KMS-11 (cell line): ENCODE data around the gene LTO1.

ENCODE experiments used
- H2AFZ ChIP-seq: fragments of 200-600 bp; sonication (generic); 2 replicates; pipeline ENCODE4 v1.6.1; 2016; ENCODE audit warnings: antibody characterized with exemption, mixed run types, low read depth
- H3K27ac ChIP-seq: fragments of 200-600 bp; sonication (generic); 2 replicates; pipeline ENCODE4 v1.6.1; 2016; ENCODE audit warnings: mild to moderate bottlenecking, mixed run types
- H3K27me3 ChIP-seq: fragments of 200-600 bp; sonication (generic); 2 replicates; pipeline ENCODE4 v1.6.1; 2017; ENCODE audit warnings: mild to moderate bottlenecking, low read depth, mixed run types, moderate library complexity; ENCODE audit not compliant: insufficient read depth
- H3K36me3 ChIP-seq: fragments of 200-600 bp; sonication (generic); 2 replicates; pipeline ENCODE4 v1.6.1; 2017; ENCODE audit warnings: mild to moderate bottlenecking, mixed run types; ENCODE audit not compliant: insufficient read depth
- H3K4me1 ChIP-seq: fragments of 200-600 bp; sonication (generic); 2 replicates; pipeline ENCODE4 v1.6.1; 2016; ENCODE audit warnings: mild to moderate bottlenecking, low read depth, mixed run types; ENCODE audit not compliant: poor library complexity, severe bottlenecking
- H3K4me2 ChIP-seq: fragments of 200-600 bp; sonication (generic); 2 replicates; pipeline ENCODE4 v1.7.0; 2016; ENCODE audit warnings: mild to moderate bottlenecking, mixed run types
- H3K4me3 ChIP-seq: fragments of 200-600 bp; sonication (generic); IDR thresholded peaks from 2 replicates; pipeline ENCODE4 v1.6.1; 2017; ENCODE audit warnings: low read depth, low read length, mixed read lengths; ENCODE audit not compliant: insufficient read depth
- H3K79me2 ChIP-seq: fragments of 200-600 bp; sonication (generic); 2 replicates; pipeline ENCODE4 v1.6.1; 2016; ENCODE audit warnings: low read depth, mixed run types; ENCODE audit not compliant: insufficient read depth
- H3K9ac ChIP-seq: fragments of 200-600 bp; sonication (generic); 2 replicates; pipeline ENCODE4 v1.6.1; 2016; ENCODE audit warnings: mild to moderate bottlenecking, mixed run types
- H4K20me1 ChIP-seq: fragments of 200-600 bp; sonication (generic); 2 replicates; pipeline ENCODE4 v1.6.1; 2016; ENCODE audit warnings: mild to moderate bottlenecking, mixed run types; ENCODE audit not compliant: insufficient read depth
- CTCF ChIP-seq: fragments of 200-600 bp; sonication (generic); conservative IDR thresholded peaks from 2 replicates; pipeline ENCODE4 v1.6.1; 2017; ENCODE audit warnings: low read depth, mild to moderate bottlenecking, antibody characterized with exemption, low read length, moderate library complexity, mixed read lengths

Gene LTO1

GRCh38 chr11:69663326-69663725 is 11.8 kb downstream of the LTO1 start:
- Histone ChIP-seq H3K4me3 (no peak overlapping the region), H3K4me1 (no peaks in the 10 kb centered on the region), H3K4me2 (no peak overlapping the region), H3K36me3 (no peaks in the 10 kb centered on the region), H3K27ac (no peak overlapping the region), H3K79me2 (no peaks in the 10 kb centered on the region), H3K9ac (no peak overlapping the region), H2AFZ (no peak overlapping the region), H4K20me1 (no peaks in the 10 kb centered on the region), H3K27me3 (no peaks in the 10 kb centered on the region)
- no peak for TF ChIP-seq CTCF

GRCh38 chr11:69662806-69663205 is 12.3 kb downstream of the LTO1 start:
- no peak overlapping the region for H3K4me3 ChIP-seq
- H3K27ac ChIP-seq = no peak overlapping the region
- H4K20me1 ChIP-seq = no peaks in the 10 kb centered on the region
- no peaks in the 10 kb centered on the region for H3K79me2 ChIP-seq
- no peaks in the 10 kb centered on the region for H3K4me1 ChIP-seq
- no peak overlapping the region for H2AFZ ChIP-seq
- no peak overlapping the region for H3K9ac ChIP-seq
- H3K27me3 ChIP-seq = no peaks in the 10 kb centered on the region
- no peaks in the 10 kb centered on the region for H3K36me3 ChIP-seq
- no peak overlapping the region for H3K4me2 ChIP-seq
- TF ChIP-seq CTCF = no peak

- TF ChIP-seq CTCF = no peak
- H3K4me3 ChIP-seq = no peak overlapping the region
- no peak overlapping the region for H2AFZ ChIP-seq
- no peaks in the 10 kb centered on the region for H4K20me1 ChIP-seq
- no peaks in the 10 kb centered on the region for H3K79me2 ChIP-seq
- H3K9ac ChIP-seq = no peak overlapping the region
- H3K36me3 ChIP-seq = no peaks in the 10 kb centered on the region
- no peak overlapping the region for H3K4me2 ChIP-seq
- H3K4me1 ChIP-seq = no peaks in the 10 kb centered on the region
- H3K27me3 ChIP-seq = peaks cover 3% of the 10 kb centered on the region; the same call in 1 of the 2 replicates
- no peak overlapping the region for H3K27ac ChIP-seq
Measured at GRCh38 chr11:69662021-69662698, 13.0 kb downstream of the LTO1 start.

- Histone ChIP-seq H3K4me2 (no peak overlapping the region), H3K27ac (no peak overlapping the region), H2AFZ (no peak overlapping the region), H3K79me2 (no peaks in the 10 kb centered on the region), H3K4me1 (no peaks in the 10 kb centered on the region), H3K9ac (no peak overlapping the region), H3K27me3 (peaks cover 3% of the 10 kb centered on the region; the same call in 1 of the 2 replicates), H3K4me3 (no peak overlapping the region), H4K20me1 (no peaks in the 10 kb centered on the region), H3K36me3 (no peaks in the 10 kb centered on the region)
- TF ChIP-seq CTCF = no peak
Measured at GRCh38 chr11:69661413-69661715, 13.8 kb downstream of the LTO1 start.
